HG03565 (cell line): ENCODE results near the gene CALD1.

Experiments used
- ATAC-seq: cut with Tn5 transposase; IDR thresholded peaks from one replicate; pipeline ENCODE4 v1.9.1; 2021; ENCODE audit warnings: mild to moderate bottlenecking, moderate library complexity; ENCODE audit not compliant: unreplicated experiment

The CALD1 gene

GRCh38 chr7:134856091-134856490 is 76.7 kb downstream of the CALD1 start:
- no peak for ATAC-seq

GRCh38 chr7:134856691-134857090 is 77.3 kb downstream of the CALD1 start:
- no peak for ATAC-seq

GRCh38 chr7:134857958-134858357 is 78.5 kb downstream of the CALD1 start:
- ATAC-seq = no peak

GRCh38 chr7:134859783-134860182 is 80.3 kb downstream of the CALD1 start:
- ATAC-seq = no peak

GRCh38 chr7:134865001-134865845 is 85.8 kb downstream of the CALD1 start:
- ATAC-seq = peak; percentile 65

- ATAC-seq = no peak
These were observed 87.2 kb downstream of the CALD1 start for GRCh38 chr7:134866617-134867016.

GRCh38 chr7:134870156-134870555 is 90.7 kb downstream of the CALD1 start:
- ATAC-seq = no peak

- ATAC-seq = no peak
These were observed 91.3 kb downstream of the CALD1 start for GRCh38 chr7:134870781-134871180.

GRCh38 chr7:134873253-134873652 is 93.8 kb downstream of the CALD1 start:
- ATAC-seq = no peak

GRCh38 chr7:134874407-134874806 is 95.0 kb downstream of the CALD1 start:
- no peak for ATAC-seq

- no peak for ATAC-seq
These were observed 96.4 kb downstream of the CALD1 start for GRCh38 chr7:134875867-134876266.

GRCh38 chr7:134878746-134879357 is 99.4 kb downstream of the CALD1 start:
- ATAC-seq = no peak

- ATAC-seq = no peak
These were observed 100.5 kb downstream of the CALD1 start for GRCh38 chr7:134879815-134880475.

- no peak for ATAC-seq
These were observed 103.0 kb downstream of the CALD1 start for GRCh38 chr7:134882481-134882880.

- ATAC-seq = no peak
These were observed 106.5 kb downstream of the CALD1 start for GRCh38 chr7:134885967-134886352.

- no peak for ATAC-seq
These were observed 107.1 kb downstream of the CALD1 start for GRCh38 chr7:134886353-134887057.

GRCh38 chr7:134887523-134887922 is 108.1 kb downstream of the CALD1 start:
- ATAC-seq = no peak

GRCh38 chr7:134888141-134888740 is 108.8 kb downstream of the CALD1 start:
- ATAC-seq = no peak

GRCh38 chr7:134890246-134891240 is 111.1 kb downstream of the CALD1 start:
- ATAC-seq = no peak

- ATAC-seq = no peak
These were observed 111.8 kb downstream of the CALD1 start for GRCh38 chr7:134891262-134891695.
